ENCODE measurements around the gene RGS3. TPM values are rescaled to one million over a fixed set of nuclear protein-coding genes. Genes with fewer than 3 reads are reported as not detected.
A peak's percentile ranks its signal among the peaks of the same experiment; 100 is the strongest.
"Not testable (repeated sequence)": the region's sequence is repeated elsewhere in the genome, so short reads cannot be mapped to it uniquely, and the experiment has no call there.

RGS3 gene
- total RNA-seq, 1 donor = 48.9 TPM

DNA sequence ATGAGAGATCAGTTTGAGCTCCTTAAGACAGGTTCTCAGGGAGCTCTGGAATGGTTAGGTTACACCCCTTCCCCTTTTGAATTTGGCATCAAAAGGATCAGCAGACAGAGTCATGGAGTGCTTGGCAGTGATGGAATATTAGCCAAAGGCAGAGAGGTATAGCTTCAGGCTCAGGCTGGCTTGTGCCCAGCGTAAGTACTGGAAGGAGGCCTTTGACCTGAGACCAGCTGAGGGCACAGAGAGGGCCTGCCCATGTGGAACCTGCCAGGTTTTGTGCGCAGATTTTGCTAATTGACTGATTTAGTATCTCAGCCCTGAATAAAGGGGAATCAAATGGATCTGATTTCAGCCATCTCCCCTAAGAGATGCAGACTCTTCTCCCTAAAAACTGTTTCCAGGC is 81.5 kb downstream of the RGS3 start:
- TF ChIP-seq, protein P1, sequence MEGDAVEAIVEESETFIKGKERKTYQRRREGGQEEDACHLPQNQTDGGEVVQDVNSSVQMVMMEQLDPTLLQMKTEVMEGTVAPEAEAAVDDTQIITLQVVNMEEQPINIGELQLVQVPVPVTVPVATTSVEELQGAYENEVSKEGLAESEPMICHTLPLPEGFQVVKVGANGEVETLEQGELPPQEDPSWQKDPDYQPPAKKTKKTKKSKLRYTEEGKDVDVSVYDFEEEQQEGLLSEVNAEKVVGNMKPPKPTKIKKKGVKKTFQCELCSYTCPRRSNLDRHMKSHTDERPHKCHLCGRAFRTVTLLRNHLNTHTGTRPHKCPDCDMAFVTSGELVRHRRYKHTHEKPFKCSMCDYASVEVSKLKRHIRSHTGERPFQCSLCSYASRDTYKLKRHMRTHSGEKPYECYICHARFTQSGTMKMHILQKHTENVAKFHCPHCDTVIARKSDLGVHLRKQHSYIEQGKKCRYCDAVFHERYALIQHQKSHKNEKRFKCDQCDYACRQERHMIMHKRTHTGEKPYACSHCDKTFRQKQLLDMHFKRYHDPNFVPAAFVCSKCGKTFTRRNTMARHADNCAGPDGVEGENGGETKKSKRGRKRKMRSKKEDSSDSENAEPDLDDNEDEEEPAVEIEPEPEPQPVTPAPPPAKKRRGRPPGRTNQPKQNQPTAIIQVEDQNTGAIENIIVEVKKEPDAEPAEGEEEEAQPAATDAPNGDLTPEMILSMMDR (IDR thresholded peaks at IDR 0.05; ENCODE audit: insufficient read depth, low read length) = no peak
- H3K4me3 ChIP-seq (ENCODE audit: low read depth, low read length) = no peak overlapping the region
- no peak for DNase-seq (ENCODE audit: low read depth)

GRCh38 chr9:113546566-113546965 is 83.0 kb downstream of the RGS3 start:
- DNase-seq (ENCODE audit: low read depth) = no peak
- TF ChIP-seq, protein P1 (IDR thresholded peaks at IDR 0.05; ENCODE audit: insufficient read depth, low read length) = no peak
- H3K4me3 ChIP-seq (ENCODE audit: low read depth, low read length) = no peak overlapping the region

DNA sequence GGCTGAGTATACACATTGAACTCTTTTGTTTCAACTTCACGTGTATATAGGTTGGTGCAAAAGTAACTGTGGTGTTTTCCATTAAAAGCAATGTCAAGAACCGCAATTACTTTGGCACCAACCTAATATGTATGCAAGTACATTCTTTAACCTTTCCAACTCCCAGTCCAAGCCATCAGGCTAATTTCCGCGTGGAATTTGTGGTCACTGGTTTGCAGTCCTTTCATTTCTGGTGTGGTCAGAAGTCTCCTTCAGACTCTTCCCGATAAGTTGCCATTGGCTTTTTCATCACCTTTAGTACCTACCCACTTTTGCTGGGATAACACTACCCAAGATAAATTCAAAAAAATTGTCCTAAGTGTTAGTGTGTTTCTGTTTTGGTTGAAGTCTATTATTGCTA is 84.0 kb downstream of the RGS3 start:
- DNase-seq (ENCODE audit: low read depth) = no peak
- TF ChIP-seq, protein P1 (IDR thresholded peaks at IDR 0.05; ENCODE audit: insufficient read depth, low read length) = no peak
- no peak overlapping the region for H3K4me3 ChIP-seq (ENCODE audit: low read depth, low read length)

GRCh38 chr9:113548221-113549041 is 84.9 kb downstream of the RGS3 start:
- no peak overlapping the region for H3K4me3 ChIP-seq (ENCODE audit: low read depth, low read length)
- peak; percentile 81 for DNase-seq (ENCODE audit: low read depth)
- TF ChIP-seq, protein P1 (IDR thresholded peaks at IDR 0.05; ENCODE audit: insufficient read depth, low read length) = no peak

DNA sequence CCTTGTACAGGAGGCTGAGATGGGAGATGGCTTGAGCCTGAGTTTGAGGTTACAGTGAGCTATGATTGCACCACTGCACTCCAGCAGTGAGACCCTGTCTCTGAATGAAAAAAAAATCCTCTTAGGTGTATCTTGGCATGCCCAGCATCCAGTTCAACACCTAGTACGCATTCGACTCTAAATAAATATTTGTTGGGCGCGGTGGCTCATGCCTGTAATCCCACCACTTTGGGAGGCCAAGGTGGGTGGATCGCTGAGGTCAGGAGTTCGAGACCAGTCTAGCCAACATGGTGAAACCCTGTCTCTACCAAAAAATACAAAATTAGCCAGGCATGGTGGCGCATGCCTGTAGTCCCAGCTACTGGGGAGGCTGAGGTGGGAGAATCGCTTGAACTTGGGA is 86.4 kb downstream of the RGS3 start:
- DNase-seq (ENCODE audit: low read depth); H3K4me3 ChIP-seq (ENCODE audit: low read depth, low read length): not testable (repeated sequence)

GRCh38 chr9:113556877-113557593 is 93.5 kb downstream of the RGS3 start:
- DNase-seq (ENCODE audit: low read depth) = no peak
- no peak overlapping the region for H3K4me3 ChIP-seq (ENCODE audit: low read depth, low read length)
- TF ChIP-seq, protein P1 (IDR thresholded peaks at IDR 0.05; ENCODE audit: insufficient read depth, low read length) = no peak

Data from fibroblast of the aortic adventitia (primary cell).